DOHH2 (cell line): ENCODE data around the gene HBG2.

Source experiments
- H3F3A ChIP-seq: fragments of 200-600 bp; sonication (generic), shearing (Covaris generic); 2 replicates; pipeline ENCODE4 v1.6.0; 2016; ENCODE audit warnings: antibody characterized with exemption, mild to moderate bottlenecking; ENCODE audit not compliant: control insufficient read depth, insufficient read depth
- H3K27ac ChIP-seq: fragments of 200-600 bp; sonication (generic); 2 replicates; pipeline ENCODE4 v1.5.1; 2014; ENCODE audit warnings: low read depth, mild to moderate bottlenecking, low read length, moderate library complexity
- H3K27me3 ChIP-seq: fragments of 200-600 bp; sonication (generic); 2 replicates; pipeline ENCODE4 v1.6.1; 2014; ENCODE audit warnings: mild to moderate bottlenecking, low read length, mixed read lengths; ENCODE audit not compliant: control insufficient read depth
- H3K36me3 ChIP-seq: fragments of 200-600 bp; sonication (generic); 2 replicates; pipeline ENCODE4 v1.6.1; 2014; ENCODE audit warnings: mild to moderate bottlenecking, low read length, moderate library complexity, mixed read lengths; ENCODE audit not compliant: control insufficient read depth
- H3K4me1 ChIP-seq: fragments of 200-600 bp; sonication (generic); 2 replicates; pipeline ENCODE4 v1.6.1; 2014; ENCODE audit warnings: mild to moderate bottlenecking, low read length, mixed read lengths; ENCODE audit not compliant: control insufficient read depth
- H3K4me2 ChIP-seq: fragments of 200-600 bp; sonication (generic); 2 replicates; pipeline ENCODE4 v1.6.0; 2014; ENCODE audit warnings: mild to moderate bottlenecking, low read length, moderate library complexity
- H3K4me3 ChIP-seq: fragments of 200-600 bp; sonication (generic); 2 replicates; pipeline ENCODE4 v1.5.1; 2014; ENCODE audit warnings: mild to moderate bottlenecking, low read length, mixed read lengths
- H3K79me2 ChIP-seq: fragments of 200-600 bp; sonication (generic); 2 replicates; pipeline ENCODE4 v1.6.1; 2014; ENCODE audit warnings: mild to moderate bottlenecking, low read length, mixed read lengths; ENCODE audit not compliant: control insufficient read depth
- H3K9me2 ChIP-seq: fragments of 200-600 bp; sonication (generic); replicated peaks from 2 replicates; pipeline ENCODE4 v1.6.1; 2014; ENCODE audit warnings: mild to moderate bottlenecking, low read length, mixed read lengths; ENCODE audit not compliant: control insufficient read depth
- H3K9me3 ChIP-seq: fragments of 200-600 bp; sonication (generic); 2 replicates; pipeline ENCODE4 v1.6.1; 2014; ENCODE audit warnings: antibody characterized with exemption, low read length, mixed read lengths; ENCODE audit not compliant: control insufficient read depth, insufficient read depth
- H4K20me1 ChIP-seq: fragments of 200-600 bp; sonication (generic); 2 replicates; pipeline ENCODE4 v1.6.0; 2014; ENCODE audit warnings: low read depth, mild to moderate bottlenecking, antibody characterized with exemption, low read length, moderate library complexity; ENCODE audit not compliant: control insufficient read depth, insufficient read depth
- EZH2phosphoT487 ChIP-seq: fragments of 200-600 bp; sonication (generic); IDR thresholded peaks from 2 replicates; pipeline ENCODE4 v1.6.1; 2017; ENCODE audit warnings: borderline replicate concordance, mild to moderate bottlenecking, antibody characterized with exemption, low read length, moderate library complexity, mixed read lengths
- TF ChIP-seq, protein P1 (sequence below): fragments of 200-600 bp; sonication (generic); IDR thresholded peaks from one replicate; pipeline ENCODE4 v1.5.1; 2014; ENCODE audit warnings: antibody characterized with exemption, mild to moderate bottlenecking, low read depth, low read length; ENCODE audit not compliant: poor library complexity, severe bottlenecking

HBG2 gene

DNA sequence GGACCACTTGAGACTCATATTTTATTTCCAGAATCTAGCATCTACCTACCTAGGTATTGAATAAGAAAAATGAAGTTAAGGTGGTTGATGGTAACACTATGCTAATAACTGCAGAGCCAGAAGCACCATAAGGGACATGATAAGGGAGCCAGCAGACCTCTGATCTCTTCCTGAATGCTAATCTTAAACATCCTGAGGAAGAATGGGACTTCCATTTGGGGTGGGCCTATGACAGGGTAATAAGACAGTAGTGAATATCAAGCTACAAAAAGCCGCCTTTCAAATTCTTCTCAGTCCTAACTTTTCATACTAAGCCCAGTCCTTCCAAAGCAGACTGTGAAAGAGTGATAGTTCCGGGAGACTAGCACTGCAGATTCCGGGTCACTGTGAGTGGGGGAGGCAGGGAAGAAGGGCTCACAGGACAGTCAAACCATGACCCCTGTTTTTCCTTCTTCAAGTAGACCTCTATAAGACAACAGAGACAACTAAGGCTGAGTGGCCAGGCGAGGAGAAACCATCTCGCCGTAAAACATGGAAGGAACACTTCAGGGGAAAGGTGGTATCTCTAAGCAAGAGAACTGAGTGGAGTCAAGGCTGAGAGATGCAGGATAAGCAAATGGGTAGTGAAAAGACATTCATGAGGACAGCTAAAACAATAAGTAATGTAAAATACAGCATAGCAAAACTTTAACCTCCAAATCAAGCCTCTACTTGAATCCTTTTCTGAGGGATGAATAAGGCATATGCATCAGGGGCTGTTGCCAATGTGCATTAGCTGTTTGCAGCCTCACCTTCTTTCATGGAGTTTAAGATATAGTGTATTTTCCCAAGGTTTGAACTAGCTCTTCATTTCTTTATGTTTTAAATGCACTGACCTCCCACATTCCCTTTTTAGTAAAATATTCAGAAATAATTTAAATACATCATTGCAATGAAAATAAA is 29.8 kb downstream of the HBG2 start:
- TF ChIP-seq, protein P1, sequence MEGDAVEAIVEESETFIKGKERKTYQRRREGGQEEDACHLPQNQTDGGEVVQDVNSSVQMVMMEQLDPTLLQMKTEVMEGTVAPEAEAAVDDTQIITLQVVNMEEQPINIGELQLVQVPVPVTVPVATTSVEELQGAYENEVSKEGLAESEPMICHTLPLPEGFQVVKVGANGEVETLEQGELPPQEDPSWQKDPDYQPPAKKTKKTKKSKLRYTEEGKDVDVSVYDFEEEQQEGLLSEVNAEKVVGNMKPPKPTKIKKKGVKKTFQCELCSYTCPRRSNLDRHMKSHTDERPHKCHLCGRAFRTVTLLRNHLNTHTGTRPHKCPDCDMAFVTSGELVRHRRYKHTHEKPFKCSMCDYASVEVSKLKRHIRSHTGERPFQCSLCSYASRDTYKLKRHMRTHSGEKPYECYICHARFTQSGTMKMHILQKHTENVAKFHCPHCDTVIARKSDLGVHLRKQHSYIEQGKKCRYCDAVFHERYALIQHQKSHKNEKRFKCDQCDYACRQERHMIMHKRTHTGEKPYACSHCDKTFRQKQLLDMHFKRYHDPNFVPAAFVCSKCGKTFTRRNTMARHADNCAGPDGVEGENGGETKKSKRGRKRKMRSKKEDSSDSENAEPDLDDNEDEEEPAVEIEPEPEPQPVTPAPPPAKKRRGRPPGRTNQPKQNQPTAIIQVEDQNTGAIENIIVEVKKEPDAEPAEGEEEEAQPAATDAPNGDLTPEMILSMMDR, result no peak
- TF ChIP-seq EZH2phosphoT487, result no peak
- H3K79me2 ChIP-seq, result no peaks in the 10 kb centered on the region
- no peaks in the 10 kb centered on the region for H3K36me3 ChIP-seq
- H3K4me1 ChIP-seq, result no peaks in the 10 kb centered on the region
- H3K9me2 ChIP-seq, result no peaks in the 10 kb centered on the region
- no peak overlapping the region for H3K27ac ChIP-seq
- H3K4me3 ChIP-seq, result no peak overlapping the region
- no peak overlapping the region for H3K4me2 ChIP-seq
- no peaks in the 10 kb centered on the region for H3K9me3 ChIP-seq
- no peaks in the 10 kb centered on the region for H3F3A ChIP-seq
- H4K20me1 ChIP-seq, result no peaks in the 10 kb centered on the region
- no peaks in the 10 kb centered on the region for H3K27me3 ChIP-seq

DNA sequence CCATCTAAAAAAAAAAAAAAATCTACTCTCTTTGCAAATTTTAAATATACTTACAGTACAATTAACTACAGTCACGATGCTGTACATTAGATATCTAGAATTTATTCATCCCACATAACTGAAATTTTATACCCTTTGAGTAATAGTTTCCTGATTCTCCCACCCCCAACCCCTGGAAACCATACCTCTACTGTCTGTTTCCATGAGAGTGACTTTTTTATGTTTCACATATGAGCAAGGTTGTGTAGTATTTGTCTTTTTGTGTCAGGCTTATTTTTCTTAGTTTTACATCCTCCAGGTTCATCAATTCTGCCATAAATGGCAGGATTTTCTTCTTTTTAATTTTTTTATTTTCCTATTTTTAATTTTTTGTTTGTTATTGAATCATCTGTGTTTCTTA is 30.9 kb downstream of the HBG2 start:
- no peaks in the 10 kb centered on the region for H3K4me1 ChIP-seq
- no peaks in the 10 kb centered on the region for H3K9me3 ChIP-seq
- H3K4me2 ChIP-seq, result no peak overlapping the region
- no peaks in the 10 kb centered on the region for H3K79me2 ChIP-seq
- H3K36me3 ChIP-seq, result no peaks in the 10 kb centered on the region
- H4K20me1 ChIP-seq, result no peaks in the 10 kb centered on the region
- no peak overlapping the region for H3K4me3 ChIP-seq
- H3K27ac ChIP-seq, result no peak overlapping the region
- H3K27me3 ChIP-seq, result no peaks in the 10 kb centered on the region
- no peak for TF ChIP-seq EZH2phosphoT487
- TF ChIP-seq, protein P1, result no peak
- H3K9me2 ChIP-seq, result no peaks in the 10 kb centered on the region
- H3F3A ChIP-seq, result no peaks in the 10 kb centered on the region

DNA sequence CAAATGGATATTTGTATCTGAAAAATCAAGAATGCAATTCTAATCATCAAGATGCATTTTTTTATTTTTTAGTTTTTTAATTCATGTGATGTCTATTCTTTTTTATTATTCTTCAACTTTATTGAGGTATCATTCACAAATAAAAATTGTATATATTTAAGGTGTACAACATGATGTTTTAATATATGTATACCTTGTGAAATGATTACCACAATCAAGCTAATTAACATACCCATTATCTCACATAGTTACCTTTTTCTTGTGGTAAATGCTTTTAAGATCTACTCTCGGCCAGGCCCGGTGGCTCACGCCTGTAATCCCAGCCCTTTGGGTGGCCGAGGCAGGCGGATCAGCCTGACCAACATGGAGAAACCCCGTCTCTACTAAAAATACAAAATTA is 31.4 kb downstream of the HBG2 start:
- H3K27me3 ChIP-seq, result no peaks in the 10 kb centered on the region
- no peak overlapping the region for H3K4me2 ChIP-seq
- H3F3A ChIP-seq, result no peaks in the 10 kb centered on the region
- no peak overlapping the region for H3K4me3 ChIP-seq
- H4K20me1 ChIP-seq, result no peaks in the 10 kb centered on the region
- H3K27ac ChIP-seq, result no peak overlapping the region
- no peaks in the 10 kb centered on the region for H3K4me1 ChIP-seq
- no peaks in the 10 kb centered on the region for H3K9me2 ChIP-seq
- H3K79me2 ChIP-seq, result no peaks in the 10 kb centered on the region
- H3K9me3 ChIP-seq, result no peaks in the 10 kb centered on the region
- TF ChIP-seq EZH2phosphoT487, result no peak
- TF ChIP-seq, protein P1, result no peak
- no peaks in the 10 kb centered on the region for H3K36me3 ChIP-seq
